Right lobe of liver (tissue), 4 donors: ENCODE data around the gene HCAR1.

ENCODE experiments used
- CTCF ChIP-seq, 4 donors: fragments of 200-600 bp in 3 of 4; fragments of 450-650 bp in 1 of 4; IDR thresholded peaks; one replicate each; pipeline versions ENCODE4 v1.5.1 to v1.8.0; 2016 to 2022; ENCODE audit warnings: antibody characterized with exemption in 4 of 4, mild to moderate bottlenecking in 2 of 4
- POLR2A ChIP-seq: fragments of 450-650 bp; IDR thresholded peaks from one replicate; pipeline ENCODE4 v1.6.1; 2017; ENCODE audit warnings: antibody characterized with exemption, mild to moderate bottlenecking
- donor health status: DM: no; HTN: no; CAD: no.
- donor health status: DM: no; HTN: no; CAD: no.
- donor health status: DM: no; HTN: yes; CAD: no.

GRCh38 chr12:122686538-122686937 lies 44.1 kb downstream of the HCAR1 start:
- no peak for TF ChIP-seq CTCF (IDR thresholded peaks at IDR 0.05)
- TF ChIP-seq POLR2A = no peak
